ENCODE data around the gene C14orf132. TPM values are rescaled to one million over a fixed set of nuclear protein-coding genes. Genes with fewer than 3 reads are reported as not detected.
A peak's percentile ranks its signal among the peaks of the same experiment; 100 is the strongest.

Gene C14orf132
- polyA plus RNA-seq, 4 donors, result 30.1 to 46.2 (median 33.2) TPM

- peak in 1 of 4 donors; percentile 18 for DNase-seq (ENCODE audit: low read depth in 4 of 4, low spot score in 3 of 4)
Observed at GRCh38 chr14:96039633-96040311, 610 bp downstream of the C14orf132 start.

- no peak for DNase-seq (ENCODE audit: low read depth in 4 of 4, low spot score in 3 of 4)
Observed at GRCh38 chr14:96040828-96041371, 1.7 kb downstream of the C14orf132 start.

DNA sequence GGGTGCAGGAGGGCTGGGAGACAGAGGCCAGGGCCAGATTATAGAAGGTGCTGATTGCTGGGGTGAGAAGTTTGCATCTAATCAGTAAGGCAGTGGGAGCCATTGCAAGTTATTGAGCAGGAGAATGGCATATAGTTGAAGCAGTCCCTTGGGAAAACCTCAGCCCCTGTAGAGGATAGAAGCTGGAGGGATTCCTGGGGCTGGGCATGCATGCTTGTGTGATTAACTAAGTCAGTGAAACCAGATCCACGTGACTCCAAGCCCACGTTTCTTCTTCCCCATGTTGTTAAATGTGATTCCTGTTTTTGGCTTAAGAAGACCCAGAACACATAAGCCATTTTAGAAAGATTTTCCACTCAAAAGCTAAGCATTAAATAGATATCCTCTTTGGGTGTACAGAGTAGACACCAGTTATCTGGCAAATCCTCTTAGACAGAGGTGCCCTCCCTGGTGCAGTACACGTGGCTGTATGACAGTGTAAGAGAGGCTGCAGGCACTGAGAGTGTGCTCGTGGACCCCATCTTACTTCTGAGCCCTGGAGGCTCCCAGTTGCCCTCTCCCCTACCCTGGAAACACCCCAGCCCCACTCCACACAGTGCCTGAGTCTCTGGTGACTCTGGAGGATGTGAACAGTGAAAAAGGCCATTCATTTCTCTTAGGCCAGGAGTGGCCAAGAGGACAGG is 3.2 kb downstream of the C14orf132 start:
- no peak for DNase-seq (ENCODE audit: low read depth in 4 of 4, low spot score in 3 of 4)

DNA sequence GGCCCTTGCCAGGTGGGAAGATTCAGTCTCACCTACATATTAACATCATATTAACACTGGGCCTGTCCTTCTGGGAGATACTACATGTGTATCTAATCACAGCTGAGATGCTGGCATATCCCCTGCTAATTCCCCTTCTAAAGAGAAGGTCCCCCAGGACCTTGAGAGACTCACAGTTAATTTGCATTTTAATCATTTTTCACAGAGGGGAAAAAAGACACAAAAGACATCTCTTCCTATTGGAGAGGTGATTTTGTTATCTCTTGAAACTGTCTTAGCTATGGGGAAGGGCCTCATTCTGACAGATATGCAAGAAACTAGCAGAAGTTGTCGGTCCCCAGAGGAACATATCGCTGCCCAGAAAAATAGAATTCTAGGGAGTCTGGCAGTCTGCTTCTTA is 7.5 kb downstream of the C14orf132 start:
- no peak for DNase-seq (ENCODE audit: low read depth in 4 of 4, low spot score in 3 of 4)

DNA sequence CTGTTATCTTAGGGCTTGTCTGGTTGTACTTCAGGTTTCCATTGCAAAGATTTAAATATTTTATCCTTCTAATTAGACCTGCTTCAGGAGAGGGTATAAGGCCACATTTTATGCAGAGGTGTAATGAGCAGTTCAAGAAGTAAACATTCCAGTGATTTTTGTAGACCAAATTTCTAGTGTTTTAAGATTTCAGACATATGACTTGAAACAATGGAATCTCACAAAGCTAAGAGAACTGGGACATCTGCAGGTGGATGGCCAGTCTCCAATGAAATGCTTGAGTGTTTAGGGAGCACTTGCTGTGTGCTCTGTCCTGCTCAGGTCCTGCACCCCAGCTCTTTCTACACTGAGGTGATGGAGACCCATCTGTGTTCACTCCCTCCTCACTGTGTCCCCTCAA is 7.9 kb downstream of the C14orf132 start:
- no peak for DNase-seq (ENCODE audit: low read depth in 4 of 4, low spot score in 3 of 4)

DNA sequence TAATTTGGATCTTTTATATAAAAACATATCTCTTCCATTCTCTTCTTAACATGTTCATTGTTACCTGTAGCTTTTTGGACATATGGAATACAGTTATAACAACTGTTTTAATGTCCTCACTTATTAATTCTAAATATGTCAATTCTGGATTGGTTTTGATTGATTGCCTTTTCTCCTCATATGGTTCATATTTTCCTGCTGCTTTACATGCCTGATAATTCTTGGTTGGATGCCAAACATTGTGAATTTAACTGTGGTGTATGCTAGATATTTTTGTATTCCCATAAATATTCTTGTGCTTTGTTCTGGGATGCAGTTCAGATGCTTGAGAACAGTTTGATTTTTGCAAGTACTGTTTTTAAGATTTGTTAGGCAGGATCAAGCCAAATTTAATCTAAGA is 10.8 kb downstream of the C14orf132 start:
- no peak for DNase-seq (ENCODE audit: low read depth in 4 of 4, low spot score in 3 of 4)

DNA sequence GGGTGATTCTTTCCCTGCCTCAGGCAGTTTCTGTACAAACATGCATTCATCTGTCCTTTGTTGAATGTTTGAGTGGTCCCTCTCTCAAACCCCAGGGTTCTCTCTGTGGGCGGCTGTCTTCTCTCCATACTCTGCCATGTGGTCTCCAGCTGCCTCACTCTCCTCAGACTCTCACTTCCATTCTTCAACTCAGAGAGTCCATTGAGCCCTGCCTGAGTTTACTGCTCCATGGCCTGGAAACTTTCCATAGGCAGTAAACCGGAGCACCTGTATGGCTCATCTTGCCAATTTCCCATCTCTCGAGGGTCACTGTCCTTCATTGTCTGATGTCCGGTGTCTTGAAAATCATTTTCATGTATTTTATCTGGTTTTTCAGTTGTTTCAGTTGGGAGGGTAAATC is 11.3 kb downstream of the C14orf132 start:
- no peak for DNase-seq (ENCODE audit: low read depth in 4 of 4, low spot score in 3 of 4)

DNA sequence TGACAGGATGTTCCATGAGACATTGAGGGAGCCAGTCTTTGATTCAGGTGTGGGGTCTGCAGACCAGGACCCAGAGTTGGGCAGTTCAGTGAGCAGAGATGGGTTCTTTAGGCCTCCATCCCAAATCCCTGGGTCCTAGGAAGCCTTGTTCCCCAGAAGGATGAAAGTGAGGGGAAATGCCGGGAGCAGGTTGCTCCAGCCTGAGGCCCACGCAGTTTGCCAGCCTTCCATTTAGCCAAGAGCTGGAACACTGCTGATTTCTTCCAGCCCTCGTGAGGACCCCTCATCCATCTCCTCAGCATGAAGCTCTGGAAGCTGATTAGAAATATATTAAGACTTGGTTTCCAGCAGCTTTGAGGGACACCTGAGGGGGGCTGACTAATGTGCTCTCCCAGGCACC is 12.1 kb downstream of the C14orf132 start:
- DNase-seq (ENCODE audit: low read depth in 4 of 4, low spot score in 3 of 4), result no peak

DNA sequence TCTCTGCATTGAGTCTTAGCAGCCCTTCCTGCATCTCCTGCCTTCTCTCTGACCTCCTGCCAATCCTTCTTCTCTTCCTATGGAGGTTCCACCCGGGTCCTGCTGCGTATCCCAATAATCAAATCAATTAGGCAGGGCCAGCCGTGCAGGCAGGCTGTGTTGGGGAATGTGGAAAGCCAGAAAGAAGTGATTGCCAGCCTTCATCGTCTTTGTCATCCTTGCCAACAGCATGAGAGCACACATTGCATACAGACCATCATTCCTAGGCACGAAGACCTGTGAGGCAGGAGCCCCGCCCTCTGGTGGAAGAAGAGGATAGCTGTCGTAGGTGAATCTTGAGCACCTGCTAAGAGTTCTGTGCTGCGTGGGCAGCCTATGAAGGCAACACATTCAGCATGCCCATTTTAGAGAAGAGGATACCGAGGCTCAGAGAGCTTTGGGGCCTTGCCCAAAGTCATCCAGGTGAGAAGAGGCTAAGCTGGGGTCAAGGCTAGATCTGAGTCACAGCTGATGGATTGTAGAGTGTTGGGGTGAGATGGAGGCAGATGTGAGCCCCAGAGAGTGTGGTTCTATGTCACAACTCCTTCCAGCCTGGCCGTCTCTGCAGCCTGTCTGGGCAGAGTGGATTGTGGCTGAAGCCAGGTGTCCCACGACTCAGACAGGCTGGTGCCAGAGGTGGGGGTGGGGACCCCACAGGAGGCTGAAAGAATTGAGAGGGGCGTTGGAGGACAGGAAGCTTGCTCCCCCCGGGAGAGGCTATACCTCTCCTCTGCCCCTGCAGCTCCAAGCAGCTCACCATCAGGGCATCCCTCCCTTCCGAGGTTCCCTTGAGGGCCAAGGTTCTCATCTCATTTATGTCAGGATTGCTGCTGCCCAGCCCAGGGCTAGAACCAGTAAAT is 12.7 kb downstream of the C14orf132 start:
- DNase-seq (ENCODE audit: low read depth in 4 of 4, low spot score in 3 of 4), result no peak

DNA sequence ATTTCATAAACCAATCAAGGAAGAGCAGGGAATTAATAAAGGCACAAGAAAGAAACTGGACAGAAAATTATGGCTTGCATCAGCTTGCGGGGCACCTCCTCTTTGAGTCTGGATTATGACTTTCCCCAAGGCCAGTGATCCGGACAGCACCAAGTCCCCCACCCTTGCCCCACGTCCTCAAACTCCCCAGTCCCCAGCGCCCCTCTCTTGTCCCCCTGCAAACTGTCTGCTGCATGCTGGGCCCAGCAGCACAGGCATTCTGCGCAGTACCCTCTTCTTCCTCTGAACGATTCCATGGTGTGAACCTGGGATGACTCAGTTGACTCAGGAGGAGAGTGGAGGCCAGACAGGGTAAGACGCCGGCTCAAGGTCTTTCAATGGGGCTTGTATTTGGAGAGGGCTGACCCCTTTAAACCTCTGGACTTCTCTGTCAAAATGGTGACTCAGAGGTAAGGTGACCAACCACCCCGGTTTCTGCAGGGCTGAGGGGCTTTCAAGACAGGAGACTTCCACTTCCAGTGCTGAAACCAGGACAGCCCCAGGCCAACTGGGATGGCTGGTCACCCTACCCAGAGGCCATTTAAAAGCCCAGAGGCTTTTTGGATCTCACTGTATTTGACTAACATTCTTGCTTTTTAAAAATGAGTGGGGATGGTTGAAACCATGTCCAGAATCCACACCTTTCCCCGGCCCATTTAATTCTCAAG is 13.5 kb downstream of the C14orf132 start:
- DNase-seq (ENCODE audit: low read depth in 4 of 4, low spot score in 3 of 4), result no peak

- DNase-seq (ENCODE audit: low read depth in 4 of 4, low spot score in 3 of 4), result no peak
Observed at GRCh38 chr14:96053248-96053599, 14.1 kb downstream of the C14orf132 start.

- DNase-seq (ENCODE audit: low read depth in 4 of 4, low spot score in 3 of 4), result no peak
Observed at GRCh38 chr14:96053600-96054381, 14.6 kb downstream of the C14orf132 start.

- DNase-seq (ENCODE audit: low read depth in 4 of 4, low spot score in 3 of 4), result no peak
Observed at GRCh38 chr14:96054661-96055060, 15.5 kb downstream of the C14orf132 start.

DNA sequence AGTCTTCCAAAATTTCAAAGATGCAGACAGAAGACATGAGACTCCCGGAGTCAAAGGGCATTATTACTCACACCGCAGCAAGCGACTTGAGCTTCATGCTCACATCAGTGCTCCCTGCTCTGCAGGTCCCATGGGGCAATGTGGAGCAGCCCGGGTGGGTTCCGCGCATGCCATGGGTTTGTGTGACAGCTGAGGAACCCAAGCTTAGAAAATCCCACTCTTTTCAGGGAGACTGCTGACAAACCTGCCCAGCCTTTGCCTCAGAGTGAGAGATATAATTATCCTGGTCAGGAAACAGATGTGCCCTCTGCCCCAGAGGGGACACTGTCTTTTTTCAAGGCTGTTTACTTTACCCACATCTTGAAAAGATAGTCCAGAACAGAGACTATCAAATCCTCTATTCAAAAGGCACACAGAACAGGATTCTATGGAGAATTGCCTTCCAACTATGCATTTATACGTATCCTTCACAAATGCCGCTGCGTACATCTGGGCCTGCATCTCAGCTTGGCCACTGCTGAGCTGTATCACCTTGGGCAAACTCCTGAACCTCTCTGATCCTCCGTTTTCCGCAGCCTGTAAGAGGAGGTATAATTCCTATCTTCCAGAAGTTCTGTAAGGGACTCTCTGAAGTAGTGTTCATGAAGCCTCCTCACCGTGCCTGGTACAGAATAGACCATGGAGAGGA is 16.0 kb downstream of the C14orf132 start:
- no peak for DNase-seq (ENCODE audit: low read depth in 4 of 4, low spot score in 3 of 4)

DNA sequence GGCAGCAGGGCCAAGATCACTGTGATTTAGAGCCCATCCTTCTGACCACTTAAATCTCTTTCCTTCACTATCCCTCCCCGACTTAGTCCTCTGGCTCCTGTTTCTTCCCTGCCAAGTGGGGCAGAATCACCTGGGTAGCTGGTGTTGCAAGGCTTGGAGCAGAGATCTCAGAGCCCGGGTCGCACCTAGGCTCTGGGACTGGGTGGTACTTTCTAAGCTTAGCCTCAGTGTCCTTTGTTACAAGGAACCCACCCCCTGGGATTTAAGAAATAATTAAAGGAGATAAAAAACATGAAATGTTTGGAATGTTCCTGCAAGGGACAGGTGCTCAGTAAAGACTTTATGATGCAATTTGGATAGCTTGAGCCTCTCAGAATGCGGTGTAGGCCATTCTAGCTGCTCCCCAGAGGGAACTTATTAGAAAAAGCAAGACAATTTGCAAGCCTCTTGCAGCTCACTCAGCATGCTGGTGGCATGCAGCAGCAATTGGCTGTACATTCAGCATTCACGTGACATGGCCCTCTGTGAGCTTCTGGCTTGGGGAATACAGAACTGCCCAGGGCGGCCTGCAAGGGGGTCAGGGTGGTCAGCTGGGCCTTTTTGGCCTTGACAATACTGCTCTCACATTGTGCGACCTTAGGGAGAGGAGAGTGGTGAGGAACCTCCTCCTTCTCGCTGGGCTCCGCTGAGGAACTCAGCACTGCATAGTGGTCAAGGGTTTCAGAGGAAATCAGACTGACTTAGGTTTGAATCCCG is 16.8 kb downstream of the C14orf132 start:
- DNase-seq (ENCODE audit: low read depth in 4 of 4, low spot score in 3 of 4), result no peak

- DNase-seq (ENCODE audit: low read depth in 4 of 4, low spot score in 3 of 4), result no peak
Observed at GRCh38 chr14:96056509-96057422, 17.6 kb downstream of the C14orf132 start.

DNA sequence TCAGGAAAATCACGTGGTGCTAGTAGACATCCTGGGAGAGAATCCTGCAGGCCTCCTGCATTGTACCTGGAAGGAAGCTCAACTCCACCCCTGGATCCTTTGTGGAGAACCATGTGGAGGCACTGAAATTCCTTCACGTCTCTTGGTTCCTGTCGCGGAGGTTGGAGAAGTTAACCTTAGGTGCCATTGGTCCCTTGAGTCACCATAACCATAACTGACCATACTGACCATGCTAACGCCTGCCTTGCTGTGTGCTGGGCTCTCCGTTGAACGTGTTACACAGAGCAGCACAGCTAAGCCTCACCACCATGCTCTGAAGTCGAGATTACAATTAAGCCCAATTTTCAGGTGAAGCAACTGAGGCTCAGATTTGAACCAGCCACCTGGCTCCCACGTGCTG is 18.6 kb downstream of the C14orf132 start:
- DNase-seq (ENCODE audit: low read depth in 4 of 4, low spot score in 3 of 4), result no peak
